Neuronal stem cell (in vitro differentiated cells): ENCODE data around the gene HES5.
A peak's percentile ranks its signal among the peaks of the same experiment; 100 is the strongest.

Experiments
- DNase-seq: peaks from one replicate; pipeline ENCODE4 v3.0.0-alpha.2; 2013; ENCODE audit warnings: low spot score
- H2AFZ ChIP-seq: one replicate; pipeline ENCODE4 v1.6.1; 2013; ENCODE audit warnings: mild to moderate bottlenecking, low read length, inconsistent platforms
- H2AK5ac ChIP-seq: 2 replicates; pipeline ENCODE4 v1.6.1; 2013; ENCODE audit warnings: low read depth, mild to moderate bottlenecking, inconsistent platforms, low read length, moderate library complexity, mixed read lengths
- H2BK120ac ChIP-seq: 2 replicates; pipeline ENCODE4 v1.6.1; 2013; ENCODE audit warnings: low read depth, mild to moderate bottlenecking, inconsistent platforms, low read length, moderate library complexity, mixed read lengths
- H2BK12ac ChIP-seq: one replicate; pipeline ENCODE4 v1.6.1; 2013; ENCODE audit warnings: low read length, inconsistent platforms
- H2BK15ac ChIP-seq: 2 replicates; pipeline ENCODE4 v1.6.1; 2013; ENCODE audit warnings: mild to moderate bottlenecking, low read length, inconsistent platforms, mixed read lengths
- H2BK5ac ChIP-seq: one replicate; pipeline ENCODE4 v1.6.1; 2013; ENCODE audit warnings: inconsistent platforms, mild to moderate bottlenecking, low read length, moderate library complexity
- H3K14ac ChIP-seq: one replicate; pipeline ENCODE4 v1.6.1; 2013; ENCODE audit warnings: low read length, inconsistent platforms
- H3K18ac ChIP-seq: 2 replicates; pipeline ENCODE4 v1.6.1; 2013; ENCODE audit warnings: low read length, inconsistent platforms
- H3K23ac ChIP-seq: 2 replicates; pipeline ENCODE4 v1.6.1; 2013; ENCODE audit warnings: low read depth, mild to moderate bottlenecking, mixed read lengths, low read length, inconsistent platforms; ENCODE audit not compliant: poor library complexity
- H3K27ac ChIP-seq: replicated peaks from 3 replicates; pipeline ENCODE4 v1.5.1; 2013; ENCODE audit warnings: low read length, inconsistent platforms
- H3K27me3 ChIP-seq, 3 experiments: 2 replicates each; pipeline ENCODE4 v1.6.1; 2013; ENCODE audit warnings: low read length in 3 of 3, mild to moderate bottlenecking in 2 of 3, inconsistent platforms in 1 of 3, low read depth in 1 of 3, mixed read lengths in 1 of 3, moderate library complexity in 1 of 3; ENCODE audit not compliant: control insufficient read depth in 3 of 3, insufficient read depth in 3 of 3
- H3K36me3 ChIP-seq, 2 donors: replicated peaks in 1 of 2; 2 replicates each; pipeline ENCODE4 v1.6.1; 2013; ENCODE audit warnings: low read length in 2 of 2; ENCODE audit not compliant: control insufficient read depth in 2 of 2, insufficient read depth in 2 of 2
- H3K4ac ChIP-seq: 2 replicates; pipeline ENCODE4 v1.6.1; 2013; ENCODE audit warnings: inconsistent platforms, mild to moderate bottlenecking, low read length, moderate library complexity
- H3K4me1 ChIP-seq, 2 donors: 1 replicate in 1 of 2; 2 replicates in 1 of 2; pipeline ENCODE4 v1.6.1; 2013; ENCODE audit warnings: low read length in 2 of 2, low read depth in 1 of 2; ENCODE audit not compliant: control insufficient read depth in 2 of 2, insufficient read depth in 1 of 2
- H3K4me2 ChIP-seq: one replicate; pipeline ENCODE4 v1.6.1; 2013; ENCODE audit warnings: mild to moderate bottlenecking, low read length, inconsistent platforms; ENCODE audit not compliant: insufficient read depth, poor library complexity, severe bottlenecking
- H3K4me3 ChIP-seq, 2 donors: 2 replicates each; pipeline ENCODE4 v1.5.1; 2013; ENCODE audit warnings: low read length in 2 of 2, mild to moderate bottlenecking in 2 of 2, inconsistent platforms in 1 of 2, moderate library complexity in 1 of 2
- H3K79me1 ChIP-seq: one replicate; pipeline ENCODE4 v1.6.1; 2013; ENCODE audit warnings: low read depth, mild to moderate bottlenecking, inconsistent platforms, low read length, moderate library complexity
- H3K9ac ChIP-seq: one replicate; pipeline ENCODE4 v1.6.1; 2013; ENCODE audit warnings: mild to moderate bottlenecking, low read depth, low read length, inconsistent platforms; ENCODE audit not compliant: poor library complexity
- H3K9me3 ChIP-seq, 2 donors: replicated peaks in 1 of 2; 2 replicates each; pipeline versions ENCODE3 to v1.6.1; 2013; ENCODE audit warnings: low read length in 2 of 2, mild to moderate bottlenecking in 2 of 2, inconsistent platforms in 1 of 2, low read depth in 1 of 2, mixed read lengths in 1 of 2, moderate library complexity in 1 of 2; ENCODE audit not compliant: control insufficient read depth in 2 of 2, insufficient read depth in 1 of 2
- H4K8ac ChIP-seq: one replicate; pipeline ENCODE4 v1.6.1; 2013; ENCODE audit warnings: low read depth, mild to moderate bottlenecking, inconsistent platforms, low read length, moderate library complexity
- H4K91ac ChIP-seq: one replicate; pipeline ENCODE4 v1.6.1; 2013; ENCODE audit warnings: low read length, low read depth, mild to moderate bottlenecking, inconsistent platforms; ENCODE audit not compliant: poor library complexity
- WGBS, 2 donors: extraction: QIAGEN DNeasy Blood & Tissue Kit; methylation state at CpG; one replicate each; pipeline ENCODE4 v1.1.7; 2013; ENCODE audit warnings: missing lambda C conversion rate in 2 of 2, mixed read lengths in 1 of 2; ENCODE audit not compliant: insufficient read length in 2 of 2, insufficient replicate concordance in 1 of 2; ENCODE audit errors: extremely low coverage in 2 of 2; 5-methylcytosine and 5-hydroxymethylcytosine counted together

HES5 gene

DNA sequence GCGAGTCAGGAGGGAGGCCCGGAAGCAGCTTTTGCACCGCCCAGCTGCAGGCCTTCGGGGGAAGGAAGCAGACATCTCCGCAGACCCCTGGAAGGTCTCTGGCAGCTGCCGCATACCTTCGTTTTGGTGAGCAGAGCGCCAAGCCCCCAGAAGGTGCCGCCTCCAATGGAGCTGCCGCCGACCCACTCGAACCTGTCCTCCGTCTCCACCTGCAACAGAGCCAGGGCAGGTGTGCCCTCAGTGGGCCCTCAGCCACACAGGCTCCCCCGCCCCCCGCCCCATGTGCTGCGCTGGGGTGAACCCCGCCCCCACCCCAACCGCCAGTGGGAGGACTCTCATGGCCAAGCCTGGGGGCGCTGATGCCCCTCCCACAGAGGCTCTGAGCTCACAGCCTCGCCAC lies 9.9 kb downstream of the HES5 start:
- H3K27me3 ChIP-seq, result no peaks in the 10 kb centered on the region
- peak overlapping the region; percentile 9 for H2BK5ac ChIP-seq
- no peak overlapping the region for H3K4me3 ChIP-seq
- H3K9ac ChIP-seq, result no peak overlapping the region
- peaks cover 22% of the 10 kb centered on the region for H3K79me1 ChIP-seq
- no peak overlapping the region for H3K14ac ChIP-seq
- H3K23ac ChIP-seq, result no peak overlapping the region
- no peaks in the 10 kb centered on the region for H3K9me3 ChIP-seq
- no peak overlapping the region for H3K27ac ChIP-seq
- H2BK120ac ChIP-seq, result no peak overlapping the region
- H3K36me3 ChIP-seq, result peaks cover 51 to 86% of the 10 kb centered on the region in 2 donors
- H2AFZ ChIP-seq, result no peak overlapping the region
- no peak overlapping the region for H3K4me2 ChIP-seq
- H4K91ac ChIP-seq, result no peak overlapping the region
- no peak overlapping the region for H3K18ac ChIP-seq
- H2BK12ac ChIP-seq, result no peak overlapping the region
- H3K4me1 ChIP-seq, result peaks cover 9 to 11% of the 10 kb centered on the region in 2 donors
- H3K4ac ChIP-seq, result no peak overlapping the region
- no peak overlapping the region for H2AK5ac ChIP-seq
- no CpG with 5 or more reads among the region's 20 CpGs for WGBS, 2 donors
- no peak overlapping the region for H4K8ac ChIP-seq
- no peak overlapping the region for H2BK15ac ChIP-seq
- DNase-seq, result no peak

- no peaks in the 10 kb centered on the region for H3K9me3 ChIP-seq
- no peak overlapping the region for H3K4ac ChIP-seq
- no peak overlapping the region for H3K4me3 ChIP-seq
- no peak overlapping the region for H2BK12ac ChIP-seq
- H2BK5ac ChIP-seq, result peak overlapping the region; percentile 9
- H3K14ac ChIP-seq, result no peak overlapping the region
- no peak overlapping the region for H3K23ac ChIP-seq
- H2AFZ ChIP-seq, result no peak overlapping the region
- H3K27me3 ChIP-seq, result no peaks in the 10 kb centered on the region
- DNase-seq, result no peak
- H3K18ac ChIP-seq, result no peak overlapping the region
- no peak overlapping the region for H3K27ac ChIP-seq
- H3K9ac ChIP-seq, result peak overlapping the region; percentile 38
- H4K8ac ChIP-seq, result no peak overlapping the region
- no peak overlapping the region for H2BK120ac ChIP-seq
- no peak overlapping the region for H3K4me2 ChIP-seq
- WGBS, 2 donors, result no CpG with 5 or more reads among the region's 30 CpGs
- no peak overlapping the region for H4K91ac ChIP-seq
- H3K36me3 ChIP-seq, result peaks cover 53 to 91% of the 10 kb centered on the region in 2 donors
- no peak overlapping the region for H2BK15ac ChIP-seq
- H3K4me1 ChIP-seq, result peaks cover 4 to 6% of the 10 kb centered on the region in 2 donors
- H2AK5ac ChIP-seq, result no peak overlapping the region
- H3K79me1 ChIP-seq, result peaks cover 17% of the 10 kb centered on the region
These were observed 10.3 kb downstream of the HES5 start for GRCh38 chr1:2519729-2520128.

DNA sequence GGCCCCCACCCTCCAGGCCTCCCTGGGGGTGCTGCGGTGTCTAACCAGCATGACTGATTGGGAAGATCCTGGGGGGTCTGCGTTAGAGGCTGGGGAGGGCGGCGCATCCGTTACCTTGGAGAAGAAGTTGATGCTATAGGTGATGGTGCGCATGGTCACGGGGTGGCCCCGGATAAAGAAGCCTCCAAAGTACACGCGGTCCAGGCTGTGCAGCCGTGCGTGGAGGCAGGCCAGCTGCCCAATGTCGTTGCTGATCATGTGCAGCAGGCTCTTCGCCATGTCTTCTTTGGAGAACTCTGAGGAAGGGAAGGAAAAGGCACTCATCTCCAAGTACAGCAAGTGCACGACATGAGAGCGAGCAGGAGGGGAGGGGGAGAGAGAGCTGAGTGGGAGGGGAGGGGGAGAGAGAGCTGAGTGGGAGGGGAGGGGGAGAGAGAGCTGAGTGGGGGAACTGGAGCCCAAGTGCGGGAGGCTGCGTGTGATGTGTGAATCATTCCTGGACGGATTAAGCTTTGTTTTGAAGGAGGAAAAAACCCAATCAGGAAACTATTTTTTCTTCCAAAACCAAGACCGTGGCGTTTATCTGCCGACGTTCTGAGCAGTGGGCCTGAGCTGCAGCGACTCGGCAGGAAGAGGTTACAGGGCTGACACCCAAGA lies 10.9 kb downstream of the HES5 start:
- Histone ChIP-seq H3K9me3 (no peaks in the 10 kb centered on the region), H3K14ac (no peak overlapping the region), H3K4me3 (no peak overlapping the region), H3K27me3 (no peaks in the 10 kb centered on the region), H3K27ac (no peak overlapping the region), H2AFZ (no peak overlapping the region), H3K9ac (no peak overlapping the region), H4K91ac (no peak overlapping the region), H3K36me3 (peaks cover 55 to 94% of the 10 kb centered on the region in 2 donors), H2BK12ac (no peak overlapping the region), H3K4me2 (no peak overlapping the region), H2BK120ac (no peak overlapping the region), H2AK5ac (no peak overlapping the region), H4K8ac (no peak overlapping the region), H3K23ac (peak overlapping the region; percentile 25), H3K4ac (no peak overlapping the region), H3K18ac (no peak overlapping the region), H3K79me1 (peaks cover 15% of the 10 kb centered on the region), H3K4me1 (peaks cover 0 to 1% of the 10 kb centered on the region in 2 donors), H2BK5ac (no peak overlapping the region), H2BK15ac (no peak overlapping the region)
- DNase-seq, result no peak
- WGBS, 2 donors, result no CpG with 5 or more reads among the region's 25 CpGs

DNA sequence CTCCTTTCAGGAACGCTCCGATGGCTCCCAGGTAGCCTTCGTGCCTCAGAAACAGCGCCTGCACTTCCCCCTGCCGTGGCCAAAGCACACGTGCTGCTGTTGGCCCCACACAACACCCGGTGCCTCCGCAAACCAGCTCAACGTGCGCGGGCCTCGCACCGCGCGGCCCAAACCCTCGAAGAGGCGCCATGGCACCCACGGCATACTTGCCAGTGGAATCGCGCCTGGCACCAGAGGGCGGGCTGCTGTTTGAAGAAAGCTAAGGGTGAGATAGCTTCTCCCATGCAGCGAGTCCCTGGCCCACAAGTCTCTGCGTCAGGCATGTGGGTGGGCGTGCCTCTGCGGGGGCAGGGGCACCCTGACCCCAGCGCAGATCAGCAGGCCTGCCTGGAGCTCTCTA lies 11.5 kb downstream of the HES5 start:
- no peak overlapping the region for H3K4me3 ChIP-seq
- H3K27ac ChIP-seq, result no peak overlapping the region
- peaks cover 62 to 96% of the 10 kb centered on the region in 2 donors for H3K36me3 ChIP-seq
- H3K14ac ChIP-seq, result no peak overlapping the region
- H4K91ac ChIP-seq, result no peak overlapping the region
- peak overlapping the region; percentile 10 for H2BK12ac ChIP-seq
- H3K4ac ChIP-seq, result no peak overlapping the region
- DNase-seq, result no peak
- H2BK15ac ChIP-seq, result no peak overlapping the region
- no peak overlapping the region for H3K18ac ChIP-seq
- H3K4me1 ChIP-seq, result no peaks in the 10 kb centered on the region
- no peaks in the 10 kb centered on the region for H3K27me3 ChIP-seq
- H2AK5ac ChIP-seq, result no peak overlapping the region
- no peaks in the 10 kb centered on the region for H3K9me3 ChIP-seq
- H3K23ac ChIP-seq, result peak overlapping the region; percentile 25
- no peak overlapping the region for H4K8ac ChIP-seq
- WGBS, 2 donors, result no CpG with 5 or more reads among the region's 26 CpGs
- no peak overlapping the region for H3K4me2 ChIP-seq
- H2AFZ ChIP-seq, result no peak overlapping the region
- no peak overlapping the region for H2BK120ac ChIP-seq
- H2BK5ac ChIP-seq, result no peak overlapping the region
- no peak overlapping the region for H3K9ac ChIP-seq
- H3K79me1 ChIP-seq, result peaks cover 17% of the 10 kb centered on the region
